K562 (cell line): ENCODE measurements around the gene TTYH2. TPM values are rescaled to one million over a fixed set of nuclear protein-coding genes. Genes with fewer than 3 reads are reported as not detected.

ENCODE experiments used
- JUND ChIP-seq, 2 experiments: IDR thresholded peaks; 2 replicates in 1 of 2; 3 replicates in 1 of 2; pipeline ENCODE4 v1.6.1; 2011; ENCODE audit warnings: borderline replicate concordance in 2 of 2, low read depth in 2 of 2, low read length in 2 of 2, improper control_type of control experiment in 1 of 2, missing biosample characterization in 1 of 2, missing genetic modification characterization in 1 of 2, missing genetic modification reagents in 1 of 2
- SMARCA4 ChIP-seq: fragments of 450-650 bp; IDR thresholded peaks from 2 replicates; pipeline ENCODE4 v1.6.1; 2016
- SRSF3 ChIP-seq: fragments of 200-400 bp; formaldehyde crosslinking; IDR thresholded peaks from 2 replicates; pipeline ENCODE4 v1.6.1; 2016; ENCODE audit warnings: mild to moderate bottlenecking, low read length, moderate library complexity; ENCODE audit not compliant: insufficient read depth
- TCF7 ChIP-seq: sonication (generic); IDR thresholded peaks from 2 replicates; pipeline ENCODE4 v1.6.1; 2016; ENCODE audit warnings: antibody characterized with exemption, borderline replicate concordance
- XRCC3 ChIP-seq: fragments of 450-650 bp; IDR thresholded peaks from 2 replicates; pipeline ENCODE4 v1.6.1; 2017; ENCODE audit warnings: mild to moderate bottlenecking, moderate library complexity
- ZEB2 ChIP-seq: fragments of 450-650 bp; IDR thresholded peaks from 2 replicates; pipeline ENCODE4 v1.6.1; 2016
- ZNF224 ChIP-seq: sonication (generic); formaldehyde crosslinking; IDR thresholded peaks from 2 replicates; pipeline ENCODE4 v1.8.0; 2022; ENCODE audit warnings: mild to moderate bottlenecking, missing genetic modification reagents
- polyA plus RNA-seq, 8 experiments: library from polyadenylated mRNA; depleted of rRNA in 4 of 8; stranded (reverse) in 5 of 8; unstranded in 3 of 8; fragments of >200 nt; fragmentation: Nextera tagmentation in 2 of 8; fragmentation: Illumina TruSeq in 1 of 8; extraction: Ambion mirVana in 2 of 8; extraction: Trizol in 1 of 8; gene quantifications; 2 replicates each; pipeline versions ENCODE4 v1.2.1 to v1.2.3, GENCODE V29; 2011 to 2014; ENCODE audit warnings: inconsistent platforms in 1 of 8, missing spikeins in 1 of 8
- total RNA-seq, 7 experiments: library from RNA; depleted of rRNA in 6 of 7; stranded (reverse); fragments of >200 nt in 6 of 7; fragmentation: Illumina TruSeq in 2 of 7; extraction: Trizol in 2 of 7; gene quantifications; 2 replicates each; pipeline versions ENCODE4 v1.2.1 to v1.2.3, GENCODE V29; 2011 to 2021; ENCODE audit warnings: low replicate concordance in 1 of 7
- TF ChIP-seq, protein P1 (sequence below), 2 experiments: fragments of 450-650 bp in 1 of 2; sonication (generic) in 1 of 2; formaldehyde crosslinking in 1 of 2; IDR thresholded peaks; 2 replicates each; pipeline versions ENCODE4 v1.7.1 to v1.9.0; 2016 to 2022; ENCODE audit warnings: inconsistent platforms in 1 of 2, mild to moderate bottlenecking in 1 of 2, missing genetic modification reagents in 1 of 2
- TF ChIP-seq, protein P2 (sequence below): fragments of 250-450 bp; sonication (Bioruptor Pico); IDR thresholded peaks from 2 replicates; pipeline ENCODE4 v1.8.0; 2022; ENCODE audit warnings: inconsistent platforms, mild to moderate bottlenecking, moderate library complexity, borderline replicate concordance
- TF ChIP-seq, protein P3 (sequence below): fragments of 450-650 bp; formaldehyde crosslinking; IDR thresholded peaks from 2 replicates; pipeline ENCODE4 v1.4.0; 2020; ENCODE audit warnings: mild to moderate bottlenecking, moderate library complexity
- TF ChIP-seq, protein P4 (sequence below): fragments of 250-450 bp; sonication (Bioruptor Pico); IDR thresholded peaks from 2 replicates; pipeline ENCODE4 v1.5.0; 2022; ENCODE audit warnings: mild to moderate bottlenecking

TTYH2 gene
- total and polyA plus RNA-seq, 9 of the 15 experiments (the other 6 are each of a cell fraction or from before 2014, with no cell fraction given) = 0.03 to 2.0 (median 0.91) TPM

DNA sequence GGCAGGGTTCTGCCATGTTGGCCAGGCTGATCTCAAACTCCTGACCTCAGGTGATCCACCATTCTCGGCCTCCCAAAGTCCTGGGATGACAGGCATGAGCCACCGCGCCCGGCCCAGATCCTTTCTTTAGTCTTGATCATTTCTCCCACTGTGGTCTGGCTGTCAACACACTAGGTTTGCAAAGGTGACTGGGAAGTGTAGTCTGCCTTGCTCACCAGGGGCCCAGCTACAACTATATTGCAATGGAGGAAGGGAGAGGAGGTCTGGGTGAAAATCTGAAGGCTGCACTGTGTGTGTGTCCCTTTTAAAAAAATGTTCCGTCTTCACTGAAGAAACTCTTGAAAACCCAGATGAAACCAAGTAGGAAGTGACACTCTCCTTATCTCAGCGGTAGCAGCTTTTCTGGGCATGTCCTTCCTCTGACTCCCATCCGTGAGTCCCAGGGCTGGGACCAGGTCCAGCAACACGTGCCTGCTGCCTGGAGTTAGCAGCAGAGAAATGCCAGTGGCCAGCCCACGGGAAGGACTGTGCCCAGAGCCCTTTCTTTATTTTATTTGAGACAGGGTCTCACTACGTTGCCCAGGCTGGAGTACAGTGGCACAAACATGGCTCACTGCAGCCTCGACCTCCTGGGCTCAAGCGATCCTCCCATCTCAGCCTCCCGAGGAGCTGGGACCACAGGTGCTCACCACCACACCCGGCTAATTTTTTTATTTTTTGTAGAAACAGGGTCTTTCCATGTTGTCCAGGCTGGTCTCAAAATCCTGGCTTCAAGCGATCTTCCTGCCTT, 94.8 kb downstream of the TTYH2 start (continued):
- TF ChIP-seq, protein P1, sequence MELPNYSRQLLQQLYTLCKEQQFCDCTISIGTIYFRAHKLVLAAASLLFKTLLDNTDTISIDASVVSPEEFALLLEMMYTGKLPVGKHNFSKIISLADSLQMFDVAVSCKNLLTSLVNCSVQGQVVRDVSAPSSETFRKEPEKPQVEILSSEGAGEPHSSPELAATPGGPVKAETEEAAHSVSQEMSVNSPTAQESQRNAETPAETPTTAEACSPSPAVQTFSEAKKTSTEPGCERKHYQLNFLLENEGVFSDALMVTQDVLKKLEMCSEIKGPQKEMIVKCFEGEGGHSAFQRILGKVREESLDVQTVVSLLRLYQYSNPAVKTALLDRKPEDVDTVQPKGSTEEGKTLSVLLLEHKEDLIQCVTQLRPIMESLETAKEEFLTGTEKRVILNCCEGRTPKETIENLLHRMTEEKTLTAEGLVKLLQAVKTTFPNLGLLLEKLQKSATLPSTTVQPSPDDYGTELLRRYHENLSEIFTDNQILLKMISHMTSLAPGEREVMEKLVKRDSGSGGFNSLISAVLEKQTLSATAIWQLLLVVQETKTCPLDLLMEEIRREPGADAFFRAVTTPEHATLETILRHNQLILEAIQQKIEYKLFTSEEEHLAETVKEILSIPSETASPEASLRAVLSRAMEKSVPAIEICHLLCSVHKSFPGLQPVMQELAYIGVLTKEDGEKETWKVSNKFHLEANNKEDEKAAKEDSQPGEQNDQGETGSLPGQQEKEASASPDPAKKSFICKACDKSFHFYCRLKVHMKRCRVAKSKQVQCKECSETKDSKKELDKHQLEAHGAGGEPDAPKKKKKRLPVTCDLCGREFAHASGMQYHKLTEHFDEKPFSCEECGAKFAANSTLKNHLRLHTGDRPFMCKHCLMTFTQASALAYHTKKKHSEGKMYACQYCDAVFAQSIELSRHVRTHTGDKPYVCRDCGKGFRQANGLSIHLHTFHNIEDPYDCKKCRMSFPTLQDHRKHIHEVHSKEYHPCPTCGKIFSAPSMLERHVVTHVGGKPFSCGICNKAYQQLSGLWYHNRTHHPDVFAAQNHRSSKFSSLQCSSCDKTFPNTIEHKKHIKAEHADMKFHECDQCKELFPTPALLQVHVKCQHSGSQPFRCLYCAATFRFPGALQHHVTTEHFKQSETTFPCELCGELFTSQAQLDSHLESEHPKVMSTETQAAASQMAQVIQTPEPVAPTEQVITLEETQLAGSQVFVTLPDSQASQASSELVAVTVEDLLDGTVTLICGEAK (IDR thresholded peaks at IDR 0.05) = no peak
- TF ChIP-seq, protein P1 (CRISPR knock-in tag; IDR thresholded peaks at IDR 0.05) = no peak
- TF ChIP-seq, protein P2, sequence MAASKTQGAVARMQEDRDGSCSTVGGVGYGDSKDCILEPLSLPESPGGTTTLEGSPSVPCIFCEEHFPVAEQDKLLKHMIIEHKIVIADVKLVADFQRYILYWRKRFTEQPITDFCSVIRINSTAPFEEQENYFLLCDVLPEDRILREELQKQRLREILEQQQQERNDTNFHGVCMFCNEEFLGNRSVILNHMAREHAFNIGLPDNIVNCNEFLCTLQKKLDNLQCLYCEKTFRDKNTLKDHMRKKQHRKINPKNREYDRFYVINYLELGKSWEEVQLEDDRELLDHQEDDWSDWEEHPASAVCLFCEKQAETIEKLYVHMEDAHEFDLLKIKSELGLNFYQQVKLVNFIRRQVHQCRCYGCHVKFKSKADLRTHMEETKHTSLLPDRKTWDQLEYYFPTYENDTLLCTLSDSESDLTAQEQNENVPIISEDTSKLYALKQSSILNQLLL = no peak
- TF ChIP-seq SRSF3 = no peak
- no peak for TF ChIP-seq ZEB2
- no peak for TF ChIP-seq JUND (IDR thresholded peaks at IDR 0.05; ENCODE audit: borderline replicate concordance, low read depth, low read length)
- TF ChIP-seq JUND (tag; IDR thresholded peaks at IDR 0.05; ENCODE audit: borderline replicate concordance, low read depth, low read length) = no peak
- no peak for TF ChIP-seq XRCC3
- TF ChIP-seq SMARCA4 = peak; percentile 46; the same call in 1 of the 2 replicates
- TF ChIP-seq, protein P3, sequence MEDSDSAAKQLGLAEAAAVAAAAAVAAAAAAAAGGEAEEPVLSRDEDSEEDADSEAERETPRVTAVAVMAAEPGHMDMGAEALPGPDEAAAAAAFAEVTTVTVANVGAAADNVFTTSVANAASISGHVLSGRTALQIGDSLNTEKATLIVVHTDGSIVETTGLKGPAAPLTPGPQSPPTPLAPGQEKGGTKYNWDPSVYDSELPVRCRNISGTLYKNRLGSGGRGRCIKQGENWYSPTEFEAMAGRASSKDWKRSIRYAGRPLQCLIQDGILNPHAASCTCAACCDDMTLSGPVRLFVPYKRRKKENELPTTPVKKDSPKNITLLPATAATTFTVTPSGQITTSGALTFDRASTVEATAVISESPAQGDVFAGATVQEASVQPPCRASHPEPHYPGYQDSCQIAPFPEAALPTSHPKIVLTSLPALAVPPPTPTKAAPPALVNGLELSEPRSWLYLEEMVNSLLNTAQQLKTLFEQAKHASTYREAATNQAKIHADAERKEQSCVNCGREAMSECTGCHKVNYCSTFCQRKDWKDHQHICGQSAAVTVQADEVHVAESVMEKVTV (CRISPR knock-in tag) = no peak
- TF ChIP-seq, protein P4, sequence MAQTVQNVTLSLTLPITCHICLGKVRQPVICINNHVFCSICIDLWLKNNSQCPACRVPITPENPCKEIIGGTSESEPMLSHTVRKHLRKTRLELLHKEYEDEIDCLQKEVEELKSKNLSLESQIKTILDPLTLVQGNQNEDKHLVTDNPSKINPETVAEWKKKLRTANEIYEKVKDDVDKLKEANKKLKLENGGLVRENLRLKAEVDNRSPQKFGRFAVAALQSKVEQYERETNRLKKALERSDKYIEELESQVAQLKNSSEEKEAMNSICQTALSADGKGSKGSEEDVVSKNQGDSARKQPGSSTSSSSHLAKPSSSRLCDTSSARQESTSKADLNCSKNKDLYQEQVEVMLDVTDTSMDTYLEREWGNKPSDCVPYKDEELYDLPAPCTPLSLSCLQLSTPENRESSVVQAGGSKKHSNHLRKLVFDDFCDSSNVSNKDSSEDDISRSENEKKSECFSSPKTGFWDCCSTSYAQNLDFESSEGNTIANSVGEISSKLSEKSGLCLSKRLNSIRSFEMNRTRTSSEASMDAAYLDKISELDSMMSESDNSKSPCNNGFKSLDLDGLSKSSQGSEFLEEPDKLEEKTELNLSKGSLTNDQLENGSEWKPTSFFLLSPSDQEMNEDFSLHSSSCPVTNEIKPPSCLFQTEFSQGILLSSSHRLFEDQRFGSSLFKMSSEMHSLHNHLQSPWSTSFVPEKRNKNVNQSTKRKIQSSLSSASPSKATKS (CRISPR knock-in tag) = no peak
- TF ChIP-seq TCF7 = no peak
- TF ChIP-seq ZNF224 (CRISPR knock-in tag) = no peak
